Adipose tissue (tissue), 3 donors: Measurements from ENCODE around the gene ZNF783. TPM values are rescaled to one million over a fixed set of nuclear protein-coding genes. Genes with fewer than 3 reads are reported as not detected.

Experiments
- polyA plus RNA-seq, 3 donors: library from polyadenylated mRNA; stranded (reverse); fragments of 200-250 nt; gene quantifications; one replicate each; pipeline ENCODE4 v1.2.3, GENCODE V29; 2013
- donor health status: healthy with polysubstance abuse.
- donor health status: Bipolar disorder and iron deficiency.
- donor health status: healthy.

ZNF783 gene
- polyA plus RNA-seq, 3 donors = 5.5 to 8.6 (median 7.9) TPM

Other genes with a start within 250 kb of the ZNF783 start
- 10 to 100 TPM; 27.3 to 63.6 (median 49.0) TPM for gene PDIA4, start 233.7 kb upstream of the ZNF783 start, polyA plus RNA-seq
- gene ZNF786, start 171.5 kb upstream of the ZNF783 start, polyA plus RNA-seq = 1 to 10 TPM; 1.5 to 1.9 (median 1.7) TPM
- 1 to 10 TPM in 1 of 3 donors, under 1 TPM in 2; 0.56 to 1.3 (median 0.79) TPM for gene ZNF425, start 135.9 kb upstream of the ZNF783 start, polyA plus RNA-seq
- gene ZNF398, start 114.7 kb upstream of the ZNF783 start, polyA plus RNA-seq = 1 to 10 TPM; 2.3 to 4.2 (median 2.5) TPM
- gene ZNF282, start 66.7 kb upstream of the ZNF783 start, polyA plus RNA-seq = 10 to 100 TPM in 1 of 3 donors, 1 to 10 TPM in 2; 7.1 to 12.9 (median 9.3) TPM
- gene ZNF212, start 22.5 kb upstream of the ZNF783 start, polyA plus RNA-seq = 1 to 10 TPM; 3.3 to 8.2 (median 4.7) TPM
- 1 to 10 TPM; 4.6 to 8.1 (median 4.8) TPM for gene ZNF777, start 198.9 kb downstream of the ZNF783 start, polyA plus RNA-seq
- gene ZNF746, start 235.6 kb downstream of the ZNF783 start, polyA plus RNA-seq = 1 to 10 TPM; 4.1 to 8.8 (median 7.9) TPM